HepG2 (cell line): ENCODE data around the gene KL. TPM values are rescaled to one million over a fixed set of nuclear protein-coding genes. Genes with fewer than 3 reads are reported as not detected.

ENCODE experiments used
- BCL6 ChIP-seq: IDR thresholded peaks from 2 replicates; pipeline ENCODE4 v1.6.1; 2016; ENCODE audit warnings: missing genetic modification reagents, missing compliant biosample characterization
- NR2F6 ChIP-seq, 2 experiments: IDR thresholded peaks; 2 replicates each; pipeline ENCODE4 v1.6.1; 2016; ENCODE audit warnings: antibody characterized with exemption in 1 of 2, mild to moderate bottlenecking in 1 of 2
- ZNF766 ChIP-seq: sonication (generic); formaldehyde crosslinking; IDR thresholded peaks from 2 replicates; pipeline ENCODE4 v1.5.0; 2020; ENCODE audit warnings: missing genetic modification reagents, borderline replicate concordance
- ZSCAN5A ChIP-seq: sonication (generic); formaldehyde crosslinking; IDR thresholded peaks from 2 replicates; pipeline ENCODE4 v1.8.0; 2022; ENCODE audit warnings: mild to moderate bottlenecking, missing genetic modification reagents, borderline replicate concordance
- polyA plus RNA-seq, 8 experiments: library from polyadenylated mRNA; depleted of rRNA in 3 of 8; stranded (reverse) in 7 of 8; unstranded in 1 of 8; fragments of >200 nt; fragmentation: Illumina TruSeq in 4 of 8; extraction: Trizol in 4 of 8; gene quantifications; 2 replicates each; pipeline versions ENCODE4 v1.2.1 to v1.2.3, GENCODE V29; 2011 to 2016; ENCODE audit warnings: low read depth in 4 of 8, missing spikeins in 1 of 8, mixed read lengths in 1 of 8; ENCODE audit not compliant: insufficient read depth in 1 of 8
- total RNA-seq, 5 experiments: library from RNA; depleted of rRNA; stranded (reverse); fragments of >200 nt; fragmentation: Illumina TruSeq; extraction: Trizol; gene quantifications; 2 replicates each; pipeline ENCODE4 v1.2.3, GENCODE V29; 2016; ENCODE audit warnings: low read depth in 1 of 5
- TF ChIP-seq, protein P1 (sequence below): sonication (generic); formaldehyde crosslinking; IDR thresholded peaks from 2 replicates; pipeline ENCODE4 v1.5.0; 2020; ENCODE audit warnings: mild to moderate bottlenecking, missing genetic modification reagents, borderline replicate concordance
- TF ChIP-seq, protein P2 (sequence below): sonication (generic); formaldehyde crosslinking; IDR thresholded peaks from 2 replicates; pipeline ENCODE4 v1.8.1; 2023; ENCODE audit warnings: mild to moderate bottlenecking, missing genetic modification reagents, borderline replicate concordance

The KL gene
- total and polyA plus RNA-seq, 2 of the 13 experiments (the other 11 are each of a cell fraction or from before 2014, with no cell fraction given): not detected

DNA sequence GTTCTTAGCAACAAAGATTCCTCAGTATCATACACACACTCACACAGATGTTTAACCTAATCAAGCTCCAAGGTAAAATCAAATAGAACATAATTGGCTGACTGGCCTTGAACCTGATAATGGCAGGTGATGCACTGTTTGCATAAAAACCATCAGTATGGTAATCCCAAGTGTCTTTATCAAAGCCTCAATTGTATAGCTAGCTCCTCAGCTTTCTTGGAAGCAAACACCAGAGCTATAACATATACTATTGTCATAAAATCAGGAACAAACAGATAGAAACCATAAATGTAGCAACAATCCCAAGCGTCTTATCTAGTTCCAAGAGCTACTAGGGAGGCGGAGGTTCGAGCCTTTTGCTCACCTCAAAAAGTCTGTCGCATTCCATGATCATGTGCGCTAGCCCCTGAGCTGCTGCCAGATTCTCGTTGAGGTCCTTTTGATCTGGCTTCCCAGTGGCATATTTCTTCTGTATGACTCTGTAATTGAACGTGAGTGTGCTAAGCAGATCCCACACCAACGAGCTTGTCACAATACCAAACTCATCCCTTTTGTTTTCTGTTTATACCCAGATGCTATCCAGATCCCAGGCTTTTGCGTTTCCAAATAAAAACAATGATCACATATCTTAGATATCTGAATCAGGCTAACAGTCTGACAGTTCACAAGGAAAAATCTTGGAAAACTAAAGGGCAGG, 95.3 kb downstream of the KL start (continued):
- TF ChIP-seq, protein P1, sequence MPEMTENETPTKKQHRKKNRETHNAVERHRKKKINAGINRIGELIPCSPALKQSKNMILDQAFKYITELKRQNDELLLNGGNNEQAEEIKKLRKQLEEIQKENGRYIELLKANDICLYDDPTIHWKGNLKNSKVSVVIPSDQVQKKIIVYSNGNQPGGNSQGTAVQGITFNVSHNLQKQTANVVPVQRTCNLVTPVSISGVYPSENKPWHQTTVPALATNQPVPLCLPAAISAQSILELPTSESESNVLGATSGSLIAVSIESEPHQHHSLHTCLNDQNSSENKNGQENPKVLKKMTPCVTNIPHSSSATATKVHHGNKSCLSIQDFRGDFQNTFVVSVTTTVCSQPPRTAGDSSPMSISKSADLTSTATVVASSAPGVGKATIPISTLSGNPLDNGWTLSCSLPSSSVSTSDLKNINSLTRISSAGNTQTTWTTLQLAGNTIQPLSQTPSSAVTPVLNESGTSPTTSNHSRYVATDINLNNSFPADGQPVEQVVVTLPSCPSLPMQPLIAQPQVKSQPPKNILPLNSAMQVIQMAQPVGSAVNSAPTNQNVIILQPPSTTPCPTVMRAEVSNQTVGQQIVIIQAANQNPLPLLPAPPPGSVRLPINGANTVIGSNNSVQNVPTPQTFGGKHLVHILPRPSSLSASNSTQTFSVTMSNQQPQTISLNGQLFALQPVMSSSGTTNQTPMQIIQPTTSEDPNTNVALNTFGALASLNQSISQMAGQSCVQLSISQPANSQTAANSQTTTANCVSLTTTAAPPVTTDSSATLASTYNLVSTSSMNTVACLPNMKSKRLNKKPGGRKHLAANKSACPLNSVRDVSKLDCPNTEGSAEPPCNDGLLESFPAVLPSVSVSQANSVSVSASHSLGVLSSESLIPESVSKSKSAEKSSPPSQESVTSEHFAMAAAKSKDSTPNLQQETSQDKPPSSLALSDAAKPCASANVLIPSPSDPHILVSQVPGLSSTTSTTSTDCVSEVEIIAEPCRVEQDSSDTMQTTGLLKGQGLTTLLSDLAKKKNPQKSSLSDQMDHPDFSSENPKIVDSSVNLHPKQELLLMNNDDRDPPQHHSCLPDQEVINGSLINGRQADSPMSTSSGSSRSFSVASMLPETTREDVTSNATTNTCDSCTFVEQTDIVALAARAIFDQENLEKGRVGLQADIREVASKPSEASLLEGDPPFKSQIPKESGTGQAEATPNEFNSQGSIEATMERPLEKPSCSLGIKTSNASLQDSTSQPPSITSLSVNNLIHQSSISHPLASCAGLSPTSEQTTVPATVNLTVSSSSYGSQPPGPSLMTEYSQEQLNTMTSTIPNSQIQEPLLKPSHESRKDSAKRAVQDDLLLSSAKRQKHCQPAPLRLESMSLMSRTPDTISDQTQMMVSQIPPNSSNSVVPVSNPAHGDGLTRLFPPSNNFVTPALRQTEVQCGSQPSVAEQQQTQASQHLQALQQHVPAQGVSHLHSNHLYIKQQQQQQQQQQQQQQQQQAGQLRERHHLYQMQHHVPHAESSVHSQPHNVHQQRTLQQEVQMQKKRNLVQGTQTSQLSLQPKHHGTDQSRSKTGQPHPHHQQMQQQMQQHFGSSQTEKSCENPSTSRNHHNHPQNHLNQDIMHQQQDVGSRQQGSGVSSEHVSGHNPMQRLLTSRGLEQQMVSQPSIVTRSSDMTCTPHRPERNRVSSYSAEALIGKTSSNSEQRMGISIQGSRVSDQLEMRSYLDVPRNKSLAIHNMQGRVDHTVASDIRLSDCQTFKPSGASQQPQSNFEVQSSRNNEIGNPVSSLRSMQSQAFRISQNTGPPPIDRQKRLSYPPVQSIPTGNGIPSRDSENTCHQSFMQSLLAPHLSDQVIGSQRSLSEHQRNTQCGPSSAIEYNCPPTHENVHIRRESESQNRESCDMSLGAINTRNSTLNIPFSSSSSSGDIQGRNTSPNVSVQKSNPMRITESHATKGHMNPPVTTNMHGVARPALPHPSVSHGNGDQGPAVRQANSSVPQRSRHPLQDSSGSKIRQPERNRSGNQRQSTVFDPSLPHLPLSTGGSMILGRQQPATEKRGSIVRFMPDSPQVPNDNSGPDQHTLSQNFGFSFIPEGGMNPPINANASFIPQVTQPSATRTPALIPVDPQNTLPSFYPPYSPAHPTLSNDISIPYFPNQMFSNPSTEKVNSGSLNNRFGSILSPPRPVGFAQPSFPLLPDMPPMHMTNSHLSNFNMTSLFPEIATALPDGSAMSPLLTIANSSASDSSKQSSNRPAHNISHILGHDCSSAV (CRISPR knock-in tag): no peak
- TF ChIP-seq NR2F6 (IDR thresholded peaks at IDR 0.05) (no peak), NR2F6 (CRISPR knock-in tag; IDR thresholded peaks at IDR 0.05) (no peak), ZSCAN5A (CRISPR knock-in tag) (no peak), BCL6 (peak; percentile 15; the same call in 1 of the 2 replicates), ZNF766 (CRISPR knock-in tag) (no peak)
- TF ChIP-seq, protein P2, sequence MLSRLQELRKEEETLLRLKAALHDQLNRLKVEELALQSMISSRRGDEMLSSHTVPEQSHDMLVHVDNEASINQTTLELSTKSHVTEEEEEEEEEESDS (CRISPR knock-in tag): no peak
